Gastroesophageal sphincter (tissue), 3 donors: Measurements from ENCODE around the gene ADAR.

Experiments
- EP300 ChIP-seq: sonication (generic); formaldehyde crosslinking; IDR thresholded peaks from one replicate; pipeline ENCODE4 v1.6.1; 2017; ENCODE audit warnings: antibody characterized with exemption, mild to moderate bottlenecking
- POLR2A ChIP-seq, 2 donors: fragments of 450-650 bp; IDR thresholded peaks; one replicate each; pipeline ENCODE4 v1.6.1; 2017; ENCODE audit warnings: antibody characterized with exemption in 2 of 2, mild to moderate bottlenecking in 2 of 2, moderate library complexity in 1 of 2
- POLR2AphosphoS5 ChIP-seq: sonication (generic); formaldehyde crosslinking; IDR thresholded peaks from one replicate; pipeline ENCODE4 v1.6.1; 2017; ENCODE audit warnings: antibody characterized with exemption
- TF ChIP-seq, protein P1 (sequence below), 4 experiments: fragments of 200-600 bp in 2 of 4; fragments of 450-650 bp in 2 of 4; sonication (generic) in 1 of 4; IDR thresholded peaks; one replicate each; pipeline ENCODE4 v1.5.1; 2017 to 2019; ENCODE audit warnings: antibody characterized with exemption in 4 of 4, mild to moderate bottlenecking in 2 of 4, moderate library complexity in 2 of 4

DNA sequence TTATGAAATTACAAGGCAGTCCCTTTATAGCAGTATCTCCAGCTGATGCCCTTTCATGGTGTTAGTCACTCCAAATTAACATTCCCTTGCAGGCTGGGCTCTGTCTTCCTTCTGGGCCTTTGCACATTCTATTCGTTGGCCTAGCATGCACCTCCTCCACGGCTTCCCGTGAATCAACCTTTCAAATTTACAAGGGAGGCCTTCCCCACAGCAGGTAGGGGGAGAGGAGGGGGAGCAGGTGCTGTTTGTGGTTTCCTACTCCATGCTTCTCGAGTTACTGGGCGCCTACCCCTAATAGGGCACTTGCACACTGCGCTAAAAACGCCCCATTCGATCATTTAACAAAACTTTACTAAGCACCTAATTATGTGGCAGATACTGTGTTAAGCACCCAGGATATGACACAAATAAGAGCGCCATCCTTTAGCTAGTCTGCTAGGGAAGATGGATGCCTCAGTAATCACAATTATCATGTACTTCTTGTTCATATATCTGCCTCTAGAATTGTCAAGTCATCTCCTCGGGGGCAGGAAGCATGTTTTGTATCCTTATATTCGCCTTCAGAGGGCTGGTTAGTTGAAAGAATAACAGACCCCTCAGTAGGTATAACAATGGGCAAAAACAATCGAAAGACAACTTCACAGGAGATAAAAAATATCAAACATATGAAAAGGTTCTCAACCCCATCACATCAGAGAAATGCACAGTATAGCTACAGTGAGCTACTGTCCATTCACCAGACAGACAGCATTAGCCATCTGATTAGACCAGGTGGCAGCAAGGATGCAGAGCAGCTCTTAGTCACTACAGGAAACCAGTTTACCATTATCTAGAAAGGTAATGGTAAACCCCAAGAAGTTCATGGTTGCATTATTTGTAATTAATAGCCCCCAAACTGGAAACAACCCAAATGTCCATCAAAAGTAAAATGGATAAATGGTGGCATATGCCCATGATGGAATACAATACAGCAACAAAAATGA is 1.7 kb upstream of the ADAR start:
- TF ChIP-seq POLR2A (IDR thresholded peaks at IDR 0.05) (no peak), POLR2AphosphoS5 (no peak), EP300 (no peak)
- TF ChIP-seq, protein P1, sequence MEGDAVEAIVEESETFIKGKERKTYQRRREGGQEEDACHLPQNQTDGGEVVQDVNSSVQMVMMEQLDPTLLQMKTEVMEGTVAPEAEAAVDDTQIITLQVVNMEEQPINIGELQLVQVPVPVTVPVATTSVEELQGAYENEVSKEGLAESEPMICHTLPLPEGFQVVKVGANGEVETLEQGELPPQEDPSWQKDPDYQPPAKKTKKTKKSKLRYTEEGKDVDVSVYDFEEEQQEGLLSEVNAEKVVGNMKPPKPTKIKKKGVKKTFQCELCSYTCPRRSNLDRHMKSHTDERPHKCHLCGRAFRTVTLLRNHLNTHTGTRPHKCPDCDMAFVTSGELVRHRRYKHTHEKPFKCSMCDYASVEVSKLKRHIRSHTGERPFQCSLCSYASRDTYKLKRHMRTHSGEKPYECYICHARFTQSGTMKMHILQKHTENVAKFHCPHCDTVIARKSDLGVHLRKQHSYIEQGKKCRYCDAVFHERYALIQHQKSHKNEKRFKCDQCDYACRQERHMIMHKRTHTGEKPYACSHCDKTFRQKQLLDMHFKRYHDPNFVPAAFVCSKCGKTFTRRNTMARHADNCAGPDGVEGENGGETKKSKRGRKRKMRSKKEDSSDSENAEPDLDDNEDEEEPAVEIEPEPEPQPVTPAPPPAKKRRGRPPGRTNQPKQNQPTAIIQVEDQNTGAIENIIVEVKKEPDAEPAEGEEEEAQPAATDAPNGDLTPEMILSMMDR (IDR thresholded peaks at IDR 0.05), result no peak
